Bronchial epithelial cell (primary cell): Measurements from ENCODE around the gene NALCN. TPM values are rescaled to one million over a fixed set of nuclear protein-coding genes. Genes with fewer than 3 reads are reported as not detected.

Source experiments
- DNase-seq: peaks from one replicate; pipeline ENCODE4 v3.0.0-alpha.2; 2010; ENCODE audit warnings: low read depth
- FAIRE-seq: peaks from 2 replicates; lab custom pipeline; 2011; peaks lifted over from hg19 to GRCh38; lab: Jason Lieb, UNC
- H3K27me3 ChIP-seq: 2 replicates; pipeline ENCODE4 v1.5.1; 2011; ENCODE audit warnings: low read length; ENCODE audit not compliant: control insufficient read depth, insufficient read depth
- H3K36me3 ChIP-seq: 2 replicates; pipeline ENCODE4 v1.5.1; 2011; ENCODE audit warnings: low read length; ENCODE audit not compliant: control insufficient read depth, insufficient read depth
- H3K4me3 ChIP-seq: 2 replicates; pipeline ENCODE4 v1.5.1; 2011; ENCODE audit warnings: mild to moderate bottlenecking, low read depth, low read length, control low read depth
- CTCF ChIP-seq: IDR thresholded peaks from 2 replicates; pipeline ENCODE4 v1.5.1; 2011; ENCODE audit warnings: mild to moderate bottlenecking, moderate library complexity, low read length, control low read depth, inconsistent platforms; ENCODE audit not compliant: insufficient read depth, severe bottlenecking
- total RNA-seq: library from RNA; depleted of rRNA; stranded (reverse); fragments of >200 nt; gene quantifications from 2 replicates; pipeline ENCODE4 v1.2.1, GENCODE V29; 2014

The NALCN gene
- total RNA-seq, 1 donor from 2014 or later: 0.26 TPM

DNA sequence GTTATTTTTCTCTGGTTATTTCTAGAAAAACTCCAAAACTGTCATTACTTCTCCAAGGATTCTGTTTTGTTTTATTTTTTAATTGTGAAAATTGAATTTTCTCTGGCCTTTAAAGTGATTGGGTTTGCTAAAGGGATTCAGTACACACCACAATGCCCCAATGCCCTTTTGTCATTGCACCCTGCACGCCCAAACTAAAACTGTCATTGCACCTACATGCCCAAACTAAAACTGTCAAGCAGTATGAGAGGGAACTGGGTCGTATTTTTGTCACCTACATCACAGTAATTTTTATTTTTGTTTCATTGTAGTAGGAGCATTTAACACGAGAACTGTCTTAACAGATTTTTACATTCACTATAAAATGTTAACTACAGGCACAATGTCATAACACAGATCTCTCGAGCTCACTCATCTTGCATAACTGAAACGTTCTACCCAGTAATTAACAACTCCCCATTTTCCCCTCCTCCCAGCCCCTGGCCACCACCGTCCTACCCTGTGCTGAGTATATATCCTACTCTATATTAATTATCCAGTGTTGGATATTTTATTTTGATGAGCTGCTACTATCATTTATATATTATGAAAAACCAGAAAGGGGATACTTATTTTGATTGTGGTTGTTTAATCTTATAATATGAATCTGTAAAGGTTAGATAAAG, 7.2 kb downstream of the NALCN start:
- no peak for TF ChIP-seq CTCF
- FAIRE-seq (no peak), DNase-seq (no peak)
- H3K27me3 ChIP-seq: no peaks in the 10 kb centered on the region
- H3K4me3 ChIP-seq: no peak overlapping the region
- H3K36me3 ChIP-seq: no peaks in the 10 kb centered on the region

DNA sequence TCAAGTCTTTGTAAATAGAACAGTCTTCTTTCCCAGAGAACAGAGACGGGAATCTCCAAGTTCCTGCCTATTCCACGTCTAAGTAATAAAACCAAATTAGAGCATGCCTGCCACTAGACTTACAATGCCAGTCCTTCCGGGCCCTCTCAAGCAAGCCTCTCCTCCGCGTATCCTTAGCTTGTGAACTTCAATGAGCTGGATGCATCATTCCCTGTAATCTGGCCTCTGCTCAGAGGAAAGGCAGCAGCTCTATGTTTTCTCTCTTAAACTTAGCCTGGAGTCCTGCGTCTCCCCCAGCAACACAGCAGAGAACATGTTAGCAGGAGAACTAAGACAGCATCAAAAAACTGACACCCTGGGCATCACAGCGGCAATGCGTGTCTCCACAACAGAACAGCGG, 8.2 kb downstream of the NALCN start:
- Histone ChIP-seq H3K27me3 (no peaks in the 10 kb centered on the region), H3K4me3 (no peak overlapping the region), H3K36me3 (no peaks in the 10 kb centered on the region)
- no peak for DNase-seq
- TF ChIP-seq CTCF: no peak
- no peak for FAIRE-seq

- FAIRE-seq (no peak), DNase-seq (peak; percentile 35)
- Histone ChIP-seq H3K4me3 (no peak overlapping the region), H3K27me3 (no peaks in the 10 kb centered on the region), H3K36me3 (no peaks in the 10 kb centered on the region)
- TF ChIP-seq CTCF: no peak
Measured at GRCh38 chr13:101406791-101407190, 9.5 kb downstream of the NALCN start.

GRCh38 chr13:101401196-101401595, 15.1 kb downstream of the NALCN start:
- Histone ChIP-seq H3K4me3 (no peak overlapping the region), H3K27me3 (no peaks in the 10 kb centered on the region), H3K36me3 (no peaks in the 10 kb centered on the region)
- no peak for TF ChIP-seq CTCF
- FAIRE-seq: no peak
- DNase-seq: no peak

GRCh38 chr13:101399365-101399764, 16.9 kb downstream of the NALCN start:
- no peak for TF ChIP-seq CTCF
- DNase-seq (no peak), FAIRE-seq (no peak)
- Histone ChIP-seq H3K4me3 (no peak overlapping the region), H3K27me3 (no peaks in the 10 kb centered on the region), H3K36me3 (no peaks in the 10 kb centered on the region)

- no peaks in the 10 kb centered on the region for H3K36me3 ChIP-seq
- H3K4me3 ChIP-seq: no peak overlapping the region
- FAIRE-seq (no peak), DNase-seq (peak; percentile 12)
- no peaks in the 10 kb centered on the region for H3K27me3 ChIP-seq
- no peak for TF ChIP-seq CTCF
Measured at GRCh38 chr13:101398920-101399319, 17.4 kb downstream of the NALCN start.
